HepG2 (cell line): ENCODE results near the gene ZBP1. TPM values are rescaled to one million over a fixed set of nuclear protein-coding genes. Genes with fewer than 3 reads are reported as not detected.

Experiments
- ATAC-seq: fragments of 200-7000 bp; cut with Tn5 transposase; 3 replicates; pipeline ENCODE4 v1.9.1; 2020; ENCODE audit warnings: mild to moderate bottlenecking, moderate library complexity
- BruUV-seq: library from RNA; stranded (reverse); fragments of 400-500 nt; replicated peaks from 2 replicates; lab custom pipeline; 2021; lab: Mats Ljungman, UMichigan
- CTCF ChIA-PET: fragments of 300-600 bp; formaldehyde crosslinking; extraction: SDS; loops from one replicate; lab custom pipeline; 2021; ENCODE audit warnings: low total read pairs, inconsistent platforms, low intra/inter-chr PET ratio; lab: Yijun Ruan, JAX
- POLR2A ChIA-PET: fragments of 350-600 bp; sonication (Branson Sonifier 250); formaldehyde crosslinking; loops from one replicate; lab custom pipeline; 2020; ENCODE audit warnings: antibody characterized with exemption, inconsistent platforms; lab: Yijun Ruan, JAX
- DNase-seq: peaks from one replicate; pipeline ENCODE4 v3.0.0-alpha.2; 2015; ENCODE audit warnings: low spot score
- FAIRE-seq: peaks from 3 replicates; lab custom pipeline; 2011; peaks lifted over from hg19 to GRCh38; lab: Jason Lieb, UNC
- H2AFZ ChIP-seq: one replicate; pipeline ENCODE4 v1.6.1; 2011; ENCODE audit warnings: low read length, inconsistent platforms
- H3K27ac ChIP-seq: fragments of 300-600 bp; 3 replicates; pipeline ENCODE4 v1.8.0; 2011; ENCODE audit warnings: mixed run types, mild to moderate bottlenecking, mixed read lengths, low read length, inconsistent platforms; ENCODE audit not compliant: insufficient read depth; ENCODE audit errors: extremely low read length
- H3K27me3 ChIP-seq, 2 experiments: fragments of 200-600 bp in 1 of 2; 2 replicates in 1 of 2; 3 replicates in 1 of 2; pipeline versions ENCODE4 v1.6.0 to v1.8.0; 2011; ENCODE audit warnings: low read length in 2 of 2, mild to moderate bottlenecking in 2 of 2, moderate library complexity in 2 of 2, inconsistent platforms in 1 of 2; ENCODE audit not compliant: insufficient read depth in 2 of 2, control insufficient read depth in 1 of 2
- H3K36me3 ChIP-seq, 2 experiments: fragments of 200-600 bp in 1 of 2; replicated peaks in 1 of 2; 2 replicates in 1 of 2; 3 replicates in 1 of 2; pipeline versions ENCODE4 v1.5.1 to v1.8.0; 2011; ENCODE audit warnings: low read length in 2 of 2, inconsistent platforms in 1 of 2; ENCODE audit not compliant: insufficient read depth in 2 of 2, control insufficient read depth in 1 of 2
- H3K4me1 ChIP-seq: 2 replicates; pipeline ENCODE4 v1.5.1; 2012; ENCODE audit warnings: low read length, inconsistent platforms; ENCODE audit not compliant: insufficient read depth
- H3K4me2 ChIP-seq: 2 replicates; pipeline ENCODE4 v1.6.0; 2011; ENCODE audit warnings: low read depth, low read length, inconsistent platforms
- H3K4me3 ChIP-seq, 3 experiments: fragments of 200-600 bp in 1 of 3; sonication (generic), shearing (Covaris generic) in 1 of 3; replicated peaks in 1 of 3; 2 replicates each; pipeline ENCODE4 v1.5.1; 2011 to 2016; ENCODE audit warnings: low read length in 3 of 3, inconsistent platforms in 2 of 3, low read depth in 2 of 3, mild to moderate bottlenecking in 2 of 3, control low read depth in 1 of 3, mixed read lengths in 1 of 3; ENCODE audit not compliant: insufficient read depth in 1 of 3
- H3K79me2 ChIP-seq: one replicate; pipeline ENCODE4 v1.6.1; 2011; ENCODE audit warnings: low read length, inconsistent platforms; ENCODE audit not compliant: insufficient read depth
- H3K9ac ChIP-seq: 2 replicates; pipeline ENCODE4 v1.6.0; 2011; ENCODE audit warnings: mild to moderate bottlenecking, low read depth, low read length, inconsistent platforms; ENCODE audit not compliant: insufficient read depth
- H3K9me3 ChIP-seq: 2 replicates; pipeline ENCODE4 v1.5.1; 2012; ENCODE audit warnings: mild to moderate bottlenecking, low read length
- H4K20me1 ChIP-seq: 2 replicates; pipeline ENCODE4 v1.6.0; 2011; ENCODE audit warnings: inconsistent platforms, mild to moderate bottlenecking, low read length, moderate library complexity; ENCODE audit not compliant: insufficient read depth
- AGO1 ChIP-seq: fragments of 200-400 bp; formaldehyde crosslinking; IDR thresholded peaks from 2 replicates; pipeline ENCODE4 v1.6.1; 2017; ENCODE audit warnings: mild to moderate bottlenecking, low read depth, low read length, moderate library complexity; ENCODE audit not compliant: poor library complexity, severe bottlenecking
- HDAC1 ChIP-seq: sonication (generic); formaldehyde crosslinking; IDR thresholded peaks from 2 replicates; pipeline ENCODE4 v1.5.1; 2020; ENCODE audit warnings: mild to moderate bottlenecking, missing genetic modification reagents
- KLF11 ChIP-seq: IDR thresholded peaks from 2 replicates; pipeline ENCODE4 v1.6.1; 2016; ENCODE audit warnings: missing compliant biosample characterization
- MZF1 ChIP-seq: sonication (generic); formaldehyde crosslinking; IDR thresholded peaks from 2 replicates; pipeline ENCODE4 v1.8.1; 2023; ENCODE audit warnings: mild to moderate bottlenecking, missing genetic modification reagents, borderline replicate concordance
- NFE2L1 ChIP-seq: sonication (generic); formaldehyde crosslinking; IDR thresholded peaks from 2 replicates; pipeline ENCODE4 v1.4.0; 2020; ENCODE audit warnings: missing genetic modification reagents, mild to moderate bottlenecking, borderline replicate concordance
- SNAI1 ChIP-seq: sonication (generic); formaldehyde crosslinking; IDR thresholded peaks from 2 replicates; pipeline ENCODE4 v1.5.0; 2020; ENCODE audit warnings: mild to moderate bottlenecking, missing genetic modification reagents, borderline replicate concordance
- ZBTB38 ChIP-seq: sonication (generic); formaldehyde crosslinking; IDR thresholded peaks from 2 replicates; pipeline ENCODE4 v1.5.1; 2020; ENCODE audit warnings: mild to moderate bottlenecking, missing genetic modification reagents
- ZNF17 ChIP-seq: sonication (generic); formaldehyde crosslinking; IDR thresholded peaks from 2 replicates; pipeline ENCODE4 v1.5.0; 2020; ENCODE audit warnings: mild to moderate bottlenecking, missing genetic modification reagents
- ZNF225 ChIP-seq: sonication (generic); formaldehyde crosslinking; IDR thresholded peaks from 2 replicates; pipeline ENCODE4 v1.4.0; 2020; ENCODE audit warnings: mild to moderate bottlenecking, missing genetic modification reagents
- ZNF441 ChIP-seq: sonication (generic); formaldehyde crosslinking; IDR thresholded peaks from 2 replicates; pipeline ENCODE4 v1.7.0; 2021; ENCODE audit warnings: missing genetic modification reagents, borderline replicate concordance
- WGBS: methylation state at CpG from one replicate; pipeline ENCODE4 v1.1.6; 2017; ENCODE audit warnings: low lambda C conversion rate; 5-methylcytosine and 5-hydroxymethylcytosine counted together
- in situ Hi-C: cut with HindIII; loops from 2 replicates; pipeline ENCODE4 v1.10.0; 2017; ENCODE audit warnings: low pct_unique_long_range_greater_than_20kb; ENCODE audit not compliant: extremely low pct_ligation_motif_present
- intact Hi-C: fragments of 100-400 bp; cut with micrococcal nuclease; formaldehyde crosslinking; loops from one replicate; pipeline ENCODE4 v1.10.0; 2022; ENCODE audit not compliant: unreplicated experiment
- polyA plus RNA-seq, 8 experiments: library from polyadenylated mRNA; depleted of rRNA in 3 of 8; stranded (reverse) in 7 of 8; unstranded in 1 of 8; fragments of >200 nt; fragmentation: Illumina TruSeq in 4 of 8; extraction: Trizol in 4 of 8; gene quantifications; 2 replicates each; pipeline versions ENCODE4 v1.2.1 to v1.2.3, GENCODE V29; 2011 to 2016; ENCODE audit warnings: low read depth in 4 of 8, missing spikeins in 1 of 8, mixed read lengths in 1 of 8; ENCODE audit not compliant: insufficient read depth in 1 of 8
- total RNA-seq, 5 experiments: library from RNA; depleted of rRNA; stranded (reverse); fragments of >200 nt; fragmentation: Illumina TruSeq; extraction: Trizol; gene quantifications; 2 replicates each; pipeline ENCODE4 v1.2.3, GENCODE V29; 2016; ENCODE audit warnings: low read depth in 1 of 5
- TF ChIP-seq, protein P1 (sequence below): sonication (generic); formaldehyde crosslinking; IDR thresholded peaks from 2 replicates; pipeline ENCODE4 v1.4.0; 2020; ENCODE audit warnings: missing genetic modification reagents, borderline replicate concordance
- TF ChIP-seq, protein P2 (sequence below): sonication (generic); formaldehyde crosslinking; IDR thresholded peaks from 2 replicates; pipeline ENCODE4 v1.5.0; 2020; ENCODE audit warnings: missing genetic modification reagents
- TF ChIP-seq, protein P3 (sequence below): conservative IDR thresholded peaks from 2 replicates; pipeline ENCODE4 v1.6.1; 2018; ENCODE audit warnings: missing genetic modification reagents

Gene ZBP1
- total and polyA plus RNA-seq, 2 of the 13 experiments (the other 11 are each of a cell fraction or from before 2014, with no cell fraction given) = not detected

DNA sequence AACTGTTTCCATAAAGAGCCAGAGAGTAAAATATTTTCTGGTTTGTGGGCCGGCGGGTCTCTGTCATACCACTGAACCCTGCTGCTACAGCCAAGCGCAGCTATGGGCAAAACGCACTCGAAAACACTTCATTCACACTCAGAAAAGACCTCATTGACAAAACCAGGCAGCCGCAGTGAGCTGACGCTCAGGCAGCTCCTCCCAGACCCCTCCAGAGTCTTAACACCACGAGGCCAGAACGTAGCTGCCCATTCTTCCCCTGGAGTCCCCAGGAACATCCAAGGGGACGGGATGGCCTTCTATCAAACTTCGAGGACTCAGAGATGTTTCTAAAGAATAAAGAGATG is 35.6 kb upstream of the ZBP1 start:
- 21% methylated on average over 11 of the region's 11 CpGs for WGBS
- peaks cover 3% of the 10 kb centered on the region; the same call in 1 of the 2 replicates for H4K20me1 ChIP-seq

More for the DNA sequence above, 35.6 kb upstream of the ZBP1 start:
- Histone ChIP-seq H3K36me3 (no peaks in the 10 kb centered on the region), H3K4me1 (peaks cover 13% of the 10 kb centered on the region), H3K27ac (no peak overlapping the region), H3K4me3 (no peak overlapping the region), H3K27me3 (peaks cover 35 to 97% of the 10 kb centered on the region in 2 experiments)
- ATAC-seq (no peak), FAIRE-seq (no peak), DNase-seq (no peak)
- intact Hi-C loops = no loop called here
- ChIA-PET POLR2A (no interaction called here), CTCF (interaction anchor here (1.9 to 2.6 kb wide), 2 partner anchors 430 to 524 kb away, joined by 6 to 18 read pairs; no protein-coding TSS in a partner anchor)
- BruUV-seq = no TSS peak
- TF ChIP-seq HDAC1 (CRISPR knock-in tag) (no peak), ZBTB38 (no peak), AGO1 (no peak), ZNF441 (CRISPR knock-in tag) (no peak), KLF11 (CRISPR knock-in tag) (no peak), NFE2L1 (CRISPR knock-in tag) (no peak), ZNF225 (CRISPR knock-in tag) (no peak), ZNF17 (CRISPR knock-in tag) (no peak), SNAI1 (no peak), MZF1 (CRISPR knock-in tag) (no peak)
- TF ChIP-seq, protein P1, sequence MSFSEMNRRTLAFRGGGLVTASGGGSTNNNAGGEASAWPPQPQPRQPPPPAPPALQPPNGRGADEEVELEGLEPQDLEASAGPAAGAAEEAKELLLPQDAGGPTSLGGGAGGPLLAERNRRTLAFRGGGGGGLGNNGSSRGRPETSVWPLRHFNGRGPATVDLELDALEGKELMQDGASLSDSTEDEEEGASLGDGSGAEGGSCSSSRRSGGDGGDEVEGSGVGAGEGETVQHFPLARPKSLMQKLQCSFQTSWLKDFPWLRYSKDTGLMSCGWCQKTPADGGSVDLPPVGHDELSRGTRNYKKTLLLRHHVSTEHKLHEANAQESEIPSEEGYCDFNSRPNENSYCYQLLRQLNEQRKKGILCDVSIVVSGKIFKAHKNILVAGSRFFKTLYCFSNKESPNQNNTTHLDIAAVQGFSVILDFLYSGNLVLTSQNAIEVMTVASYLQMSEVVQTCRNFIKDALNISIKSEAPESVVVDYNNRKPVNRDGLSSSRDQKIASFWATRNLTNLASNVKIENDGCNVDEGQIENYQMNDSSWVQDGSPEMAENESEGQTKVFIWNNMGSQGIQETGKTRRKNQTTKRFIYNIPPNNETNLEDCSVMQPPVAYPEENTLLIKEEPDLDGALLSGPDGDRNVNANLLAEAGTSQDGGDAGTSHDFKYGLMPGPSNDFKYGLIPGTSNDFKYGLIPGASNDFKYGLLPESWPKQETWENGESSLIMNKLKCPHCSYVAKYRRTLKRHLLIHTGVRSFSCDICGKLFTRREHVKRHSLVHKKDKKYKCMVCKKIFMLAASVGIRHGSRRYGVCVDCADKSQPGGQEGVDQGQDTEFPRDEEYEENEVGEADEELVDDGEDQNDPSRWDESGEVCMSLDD (CRISPR knock-in tag) = no peak
- TF ChIP-seq, protein P2, sequence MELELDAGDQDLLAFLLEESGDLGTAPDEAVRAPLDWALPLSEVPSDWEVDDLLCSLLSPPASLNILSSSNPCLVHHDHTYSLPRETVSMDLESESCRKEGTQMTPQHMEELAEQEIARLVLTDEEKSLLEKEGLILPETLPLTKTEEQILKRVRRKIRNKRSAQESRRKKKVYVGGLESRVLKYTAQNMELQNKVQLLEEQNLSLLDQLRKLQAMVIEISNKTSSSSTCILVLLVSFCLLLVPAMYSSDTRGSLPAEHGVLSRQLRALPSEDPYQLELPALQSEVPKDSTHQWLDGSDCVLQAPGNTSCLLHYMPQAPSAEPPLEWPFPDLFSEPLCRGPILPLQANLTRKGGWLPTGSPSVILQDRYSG = no peak
- TF ChIP-seq, protein P3, sequence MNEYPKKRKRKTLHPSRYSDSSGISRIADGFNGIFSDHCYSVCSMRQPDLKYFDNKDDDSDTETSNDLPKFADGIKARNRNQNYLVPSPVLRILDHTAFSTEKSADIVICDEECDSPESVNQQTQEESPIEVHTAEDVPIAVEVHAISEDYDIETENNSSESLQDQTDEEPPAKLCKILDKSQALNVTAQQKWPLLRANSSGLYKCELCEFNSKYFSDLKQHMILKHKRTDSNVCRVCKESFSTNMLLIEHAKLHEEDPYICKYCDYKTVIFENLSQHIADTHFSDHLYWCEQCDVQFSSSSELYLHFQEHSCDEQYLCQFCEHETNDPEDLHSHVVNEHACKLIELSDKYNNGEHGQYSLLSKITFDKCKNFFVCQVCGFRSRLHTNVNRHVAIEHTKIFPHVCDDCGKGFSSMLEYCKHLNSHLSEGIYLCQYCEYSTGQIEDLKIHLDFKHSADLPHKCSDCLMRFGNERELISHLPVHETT (CRISPR knock-in tag) = no peak
- TF ChIP-seq, all 625 proteins: peak for 0
- Histone ChIP-seq H3K9ac (no peak overlapping the region), H3K79me2 (no peaks in the 10 kb centered on the region), H2AFZ (no peak overlapping the region), H3K4me2 (no peak overlapping the region), H3K9me3 (no peaks in the 10 kb centered on the region)
- in situ Hi-C loops = loop anchor here (5.0 kb wide), 1 partner anchor 432 kb away; no protein-coding TSS in a partner anchor
